ENCODE measurements around the gene UBTD2.
A peak's percentile ranks its signal among the peaks of the same experiment; 100 is the strongest.
"Not testable (repeated sequence)": the region's sequence is repeated elsewhere in the genome, so short reads cannot be mapped to it uniquely, and the experiment has no call there.

Gene UBTD2

DNA sequence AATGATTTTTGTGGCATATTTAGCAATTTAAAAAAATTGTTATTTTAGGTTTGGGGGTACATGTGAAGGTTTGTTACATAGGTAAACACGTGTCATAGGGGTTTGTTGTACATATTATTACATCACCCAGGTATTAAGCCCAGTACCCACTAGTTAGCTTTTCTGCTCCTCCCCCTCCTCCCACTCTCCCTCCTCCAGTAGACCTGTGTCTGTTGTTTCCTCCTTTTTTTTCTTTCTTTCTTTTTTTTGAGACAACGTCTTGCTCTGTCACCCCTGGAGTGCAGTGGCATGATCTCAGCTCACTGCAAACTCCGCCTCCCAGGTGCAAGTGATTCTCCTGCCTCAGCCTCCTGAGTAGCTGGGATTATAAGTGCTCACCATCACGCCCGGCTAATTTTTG, 8.3 kb upstream of the UBTD2 start:
- not testable (repeated sequence) for DNase-seq

DNA sequence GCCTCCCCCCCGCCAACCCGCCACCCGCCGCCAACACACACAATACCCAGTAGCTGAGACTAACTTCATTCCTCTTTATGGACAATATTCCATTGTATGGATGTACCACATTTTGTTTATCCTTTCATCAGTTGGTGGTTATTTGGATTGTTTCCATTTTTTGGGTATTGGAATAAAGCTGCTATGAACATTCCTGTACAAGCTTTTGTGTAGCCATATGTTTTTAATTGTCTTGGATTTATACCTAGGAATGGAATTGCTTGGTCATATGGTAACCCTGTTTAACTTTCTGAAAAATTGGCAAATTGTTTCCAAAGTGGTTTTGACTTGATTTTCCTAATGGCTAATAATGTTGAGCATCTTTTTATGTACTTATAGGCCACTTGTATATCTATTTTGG, 4.9 kb upstream of the UBTD2 start:
- DNase-seq = peak; percentile 40

DNA sequence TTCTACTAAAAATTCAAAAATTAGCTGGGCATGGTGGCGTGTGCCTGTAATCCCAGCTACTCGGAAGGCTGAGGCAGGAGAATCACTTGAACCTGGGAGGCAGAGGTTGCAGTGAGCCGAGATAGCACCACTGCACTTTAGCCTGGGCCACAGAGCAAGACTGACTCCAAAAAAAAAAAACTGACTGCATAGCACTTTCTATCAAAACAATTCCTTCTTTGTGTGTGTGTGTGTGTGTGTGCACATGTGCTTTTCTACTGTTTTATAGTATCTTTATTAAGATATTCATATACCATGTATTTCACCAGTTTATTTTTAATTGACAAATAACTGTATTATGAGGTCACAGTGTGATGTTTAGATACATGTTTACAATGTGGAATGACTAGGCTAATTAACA, 3.6 kb upstream of the UBTD2 start:
- DNase-seq = not testable (repeated sequence)

DNA sequence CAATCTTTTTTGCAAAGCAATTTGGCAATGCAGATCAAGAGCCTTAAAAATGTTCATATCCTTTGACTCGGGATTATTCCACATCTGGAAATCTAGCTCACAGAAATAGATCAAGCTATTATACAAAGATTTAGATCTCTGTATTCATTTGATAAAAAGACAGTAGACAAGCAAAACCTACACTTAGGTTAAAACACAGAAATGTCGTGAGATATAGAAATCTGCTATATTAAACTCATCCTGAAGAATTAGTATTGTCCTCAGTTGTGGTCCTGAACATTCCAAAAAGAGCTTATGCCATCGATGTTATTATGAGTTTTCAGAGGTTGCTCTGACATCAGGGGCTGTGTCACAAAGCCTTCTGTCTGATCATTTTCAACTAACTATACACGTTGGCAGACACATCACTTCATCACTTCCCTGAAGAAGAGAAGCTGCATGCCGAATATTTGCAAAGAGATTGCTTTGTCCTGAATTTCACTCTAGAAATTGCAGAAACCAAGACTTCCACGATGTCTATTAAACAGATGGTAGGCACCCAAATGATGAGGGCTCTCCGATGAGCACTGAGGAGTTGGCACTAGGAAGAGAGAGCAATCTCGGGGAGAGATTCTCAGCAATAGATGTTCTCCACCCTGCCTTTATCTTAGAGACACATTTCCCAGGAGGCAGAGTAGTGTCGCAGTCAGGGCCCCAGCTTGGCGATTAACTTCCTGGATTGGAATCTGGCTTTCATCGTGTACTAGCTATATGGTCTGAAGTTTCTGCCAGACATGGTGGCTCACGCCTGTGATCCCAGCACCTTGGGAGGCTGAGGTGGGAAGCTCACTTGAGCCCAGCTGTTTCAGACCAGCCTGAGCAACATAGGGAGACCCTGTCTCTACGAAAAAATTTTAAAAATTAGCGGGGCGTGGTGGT, 1.9 kb upstream of the UBTD2 start:
- DNase-seq = peak; percentile 38

DNA sequence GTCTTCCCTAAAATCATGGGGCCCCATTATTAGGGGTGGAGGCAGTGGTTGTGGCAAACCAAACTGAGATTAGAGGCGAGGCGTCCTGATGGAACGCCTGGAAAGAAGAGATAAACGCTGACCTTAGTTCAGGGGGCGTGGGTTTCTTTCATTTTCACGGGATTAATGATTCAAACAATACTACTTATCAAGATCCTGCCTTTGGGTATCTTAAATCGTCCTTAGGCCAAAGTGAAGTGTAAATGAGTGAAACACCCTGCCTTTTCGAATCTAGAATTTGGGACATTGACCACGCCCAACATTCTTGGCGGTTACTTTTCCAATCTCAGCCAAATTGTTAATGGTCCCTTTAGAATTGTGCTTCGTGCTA, 1.0 kb upstream of the UBTD2 start:
- DNase-seq = peak; percentile 62

DNA sequence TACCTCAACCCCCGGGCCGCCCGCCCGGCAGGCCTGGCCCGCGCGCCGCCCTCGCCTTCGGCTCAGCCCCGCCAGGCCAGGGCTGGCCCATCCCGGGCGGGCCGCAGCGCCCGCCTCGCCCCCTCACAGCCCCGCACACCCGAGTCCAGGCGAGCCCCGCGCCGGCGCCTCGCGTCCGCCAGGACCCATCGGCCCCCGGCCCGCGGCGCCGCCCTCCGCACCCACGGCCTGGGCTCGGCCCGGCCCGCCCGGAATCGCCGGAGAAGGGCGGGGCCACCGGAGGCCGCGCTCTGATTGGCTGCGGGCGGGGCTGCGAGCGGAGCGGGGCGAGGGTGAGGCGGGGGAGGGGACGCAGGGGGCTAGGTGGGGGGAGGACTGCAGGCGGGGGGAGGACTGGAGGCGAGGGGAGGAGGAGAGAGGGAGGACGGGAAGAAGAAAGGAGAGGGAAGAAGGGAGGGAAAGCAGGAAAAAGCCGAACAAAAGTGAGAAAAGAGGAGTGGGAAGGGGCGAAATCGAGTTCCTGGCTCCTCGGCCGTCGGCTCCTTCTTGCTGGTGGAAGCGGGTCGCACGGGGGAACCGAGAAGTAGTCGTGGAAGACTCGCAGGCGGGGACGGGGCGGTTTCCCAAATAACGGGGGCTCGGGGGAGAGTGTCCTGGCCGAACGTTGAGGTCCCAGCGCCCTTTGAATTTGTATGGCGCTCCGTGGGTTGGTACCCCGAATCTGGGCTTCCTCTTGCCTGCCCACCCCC, 472 bp upstream of the UBTD2 start:
- DNase-seq = peak; percentile 90

DNA sequence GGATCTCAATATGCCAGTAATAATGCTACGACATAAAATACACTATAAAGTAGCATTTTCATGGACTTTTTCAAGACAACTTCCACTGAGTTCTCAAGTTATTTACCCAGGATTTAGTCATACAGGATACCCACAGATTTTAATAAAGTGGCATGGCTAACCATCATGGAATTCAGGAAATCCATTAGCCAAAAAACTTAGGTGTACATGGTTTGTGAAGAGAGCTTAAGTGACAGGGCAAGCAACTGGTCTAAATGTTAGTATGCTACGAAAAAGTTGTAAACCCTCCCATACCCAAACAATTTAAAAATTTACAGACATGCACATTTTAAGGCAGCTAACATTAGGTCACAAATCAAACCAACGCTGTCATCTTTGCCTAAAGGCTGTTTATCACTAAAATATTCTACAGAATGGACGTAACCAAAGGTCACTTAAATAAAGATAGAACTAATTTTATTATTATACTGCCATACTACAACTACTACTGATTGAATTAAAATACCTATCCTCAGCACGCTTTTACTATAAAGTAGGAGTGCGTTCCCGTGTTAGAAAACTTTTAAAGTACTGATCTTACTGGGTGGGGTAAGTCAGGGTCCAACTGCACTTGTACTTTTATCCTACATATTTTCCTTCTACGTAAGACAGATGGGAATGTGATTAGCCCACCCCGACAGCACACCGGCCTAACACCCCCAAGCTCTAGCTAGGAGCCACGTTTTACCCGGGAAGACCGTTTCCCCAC, 1.1 kb downstream of the UBTD2 start:
- peak; percentile 54 for DNase-seq

DNA sequence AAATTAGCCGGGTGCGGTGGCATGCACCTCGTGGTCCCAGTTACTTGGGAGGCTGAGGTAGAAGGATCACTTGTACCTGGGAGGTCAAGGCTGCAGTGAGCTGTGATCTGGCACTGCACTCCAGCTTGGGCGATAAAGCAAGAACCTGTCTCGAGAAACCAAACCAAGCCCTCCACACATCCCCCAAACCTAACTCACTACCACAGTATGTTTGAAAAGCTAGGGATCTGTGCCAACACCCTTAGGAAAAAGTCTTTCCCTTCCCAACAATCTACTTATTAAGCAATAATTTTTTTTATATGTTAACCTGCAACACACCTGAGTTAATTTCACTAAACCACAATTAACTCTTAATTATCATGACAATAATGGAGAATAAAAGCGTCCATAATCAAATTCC, 2.2 kb downstream of the UBTD2 start:
- DNase-seq = no peak

DNA sequence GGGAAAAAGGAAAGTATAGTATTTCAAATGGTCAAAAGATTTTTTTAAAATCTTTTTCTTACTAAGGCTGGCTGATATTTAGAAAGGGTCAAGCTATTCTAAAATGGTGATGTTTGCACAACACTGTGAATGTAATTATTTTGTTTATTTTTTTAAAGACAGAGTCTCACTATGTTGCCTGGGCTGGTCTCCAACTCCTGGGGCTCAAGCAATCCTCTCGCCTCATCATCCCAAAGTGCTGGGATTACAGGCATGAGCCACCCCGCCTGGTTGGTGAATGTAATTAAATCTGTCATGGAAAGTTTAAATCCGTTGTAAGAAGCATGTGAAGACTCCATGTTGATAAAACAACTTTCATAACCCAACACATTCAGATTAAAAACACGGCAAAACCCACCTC, 2.6 kb downstream of the UBTD2 start:
- DNase-seq = peak; percentile 63

DNA sequence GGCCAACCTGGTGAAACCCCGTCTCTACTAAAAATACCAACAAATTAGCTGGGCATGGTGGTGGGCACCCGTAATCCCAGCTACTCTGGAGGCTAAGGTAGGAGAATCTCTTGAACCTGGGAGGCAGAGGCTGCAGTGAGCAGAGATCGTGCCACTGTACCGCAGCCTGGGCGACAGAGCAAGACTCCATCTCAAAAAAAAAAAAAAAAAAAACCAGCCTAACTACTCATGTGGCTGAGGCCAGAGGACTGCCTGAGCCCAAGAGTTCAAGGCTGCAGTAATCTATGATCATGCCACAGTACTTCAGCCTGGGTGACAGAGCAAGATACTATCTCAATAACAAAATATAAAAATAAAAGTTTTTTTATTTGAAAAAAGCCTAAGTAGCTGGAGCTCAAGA, 3.2 kb downstream of the UBTD2 start:
- DNase-seq = no peak

DNA sequence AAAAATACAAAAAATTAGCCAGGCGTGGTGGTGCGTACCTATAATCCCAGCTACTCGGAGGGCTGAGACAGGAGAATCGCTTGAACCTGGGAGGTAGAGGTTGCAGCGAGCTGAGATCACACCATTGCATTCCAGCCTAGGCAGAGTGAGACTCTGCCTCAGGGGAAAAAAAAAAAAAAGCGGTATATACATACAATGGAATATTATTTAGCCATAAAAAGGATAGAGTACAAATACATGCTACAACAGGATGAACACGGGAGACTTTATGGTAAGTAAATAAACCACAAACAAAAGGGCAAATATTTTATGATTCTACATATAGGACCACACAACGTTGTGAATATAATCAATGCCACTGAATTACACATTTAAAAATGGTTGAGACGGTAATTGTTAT, 5.2 kb downstream of the UBTD2 start:
- DNase-seq = no peak

DNA sequence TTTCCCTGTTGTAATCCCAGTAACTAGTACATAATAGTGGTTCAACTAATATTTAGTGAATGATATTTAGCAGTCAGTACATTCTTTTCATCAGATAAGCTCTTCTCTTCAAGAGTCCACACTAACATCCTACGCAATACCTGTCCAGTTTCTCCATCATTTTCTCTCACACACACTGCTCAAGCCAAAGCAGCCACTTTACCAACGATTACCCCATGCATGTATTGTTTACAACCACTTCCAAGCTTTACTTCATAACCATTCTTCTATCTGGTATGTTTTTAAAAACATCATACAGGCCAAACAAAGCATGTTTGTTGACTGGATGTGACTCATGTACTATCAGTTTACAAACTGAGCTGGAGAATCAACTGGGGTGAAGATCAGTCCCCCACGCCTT, 7.3 kb downstream of the UBTD2 start:
- no peak for DNase-seq

DNA sequence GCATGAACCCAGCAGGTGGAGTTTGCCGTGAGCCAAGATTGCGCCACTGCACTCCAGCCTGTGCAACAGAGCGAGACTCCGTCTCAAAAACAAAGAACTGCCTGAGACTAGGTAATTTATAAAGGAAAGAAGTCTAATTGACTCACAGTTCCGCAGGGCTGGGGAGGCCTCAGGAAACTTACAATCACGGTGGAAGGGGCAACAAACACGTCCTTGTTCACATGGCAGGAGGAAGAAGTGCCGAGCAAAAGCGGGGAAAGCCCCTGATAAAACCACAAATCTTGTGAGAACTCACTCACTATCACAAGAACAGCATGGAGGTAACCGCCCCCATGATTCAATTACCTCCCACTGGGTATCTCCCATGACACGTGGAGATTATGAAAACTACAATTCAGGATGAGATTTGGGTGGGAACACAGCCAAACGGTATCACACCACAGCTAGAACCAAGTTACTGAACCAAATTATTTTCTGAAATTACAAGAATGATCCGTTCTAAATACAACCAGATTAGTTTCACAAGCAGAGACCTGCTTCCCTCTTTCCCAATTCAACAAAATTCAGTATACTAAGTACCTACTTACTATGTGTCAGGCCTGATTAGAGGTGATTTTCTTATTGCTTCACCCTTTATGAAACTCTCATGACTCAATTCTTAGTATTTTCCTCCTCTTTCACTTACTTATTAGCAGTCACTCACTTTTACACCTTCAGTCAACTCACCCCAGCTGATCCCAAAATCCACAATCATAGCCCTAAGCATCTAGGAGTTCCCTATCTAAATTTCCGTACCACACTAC, 8.4 kb downstream of the UBTD2 start:
- no peak for DNase-seq

DNA sequence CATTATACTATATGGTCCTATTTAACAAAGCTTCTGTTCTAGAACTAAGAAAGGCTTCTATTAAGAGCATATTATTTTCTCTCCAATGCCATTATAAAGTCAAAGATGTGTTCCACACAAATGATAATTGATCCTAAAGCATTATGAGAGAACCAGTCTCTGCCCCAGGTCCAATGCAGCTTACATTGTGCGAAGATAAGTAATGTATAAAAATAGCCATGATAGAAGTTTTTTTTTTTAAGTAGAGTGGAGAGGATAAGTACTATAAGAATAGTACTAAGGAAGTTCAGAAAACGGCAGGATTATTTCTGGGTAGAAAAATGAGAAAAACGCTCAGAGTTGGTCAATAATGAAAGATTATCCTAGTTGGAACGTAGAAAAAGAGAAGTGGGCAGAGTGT, 15.6 kb downstream of the UBTD2 start:
- DNase-seq = no peak

DNA sequence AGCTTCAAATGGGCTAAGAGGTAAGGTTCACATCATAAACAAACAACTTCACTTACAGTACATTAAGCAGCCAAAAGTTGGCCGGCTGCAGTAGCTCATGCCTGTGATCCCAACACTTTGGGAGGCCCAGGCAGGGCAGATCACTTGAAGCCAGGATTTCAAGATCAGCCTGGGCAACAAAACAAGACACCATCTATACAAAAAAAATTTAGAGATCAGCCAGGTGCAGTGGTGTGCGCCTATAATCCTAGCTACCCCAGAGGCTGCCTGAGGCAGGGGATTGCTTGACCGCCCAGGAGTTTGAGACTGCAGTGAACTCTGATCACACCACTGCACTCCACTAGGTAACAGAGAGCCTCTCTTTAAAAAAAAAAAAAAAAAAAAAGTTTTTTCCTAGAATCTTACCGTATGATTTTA, 16.9 kb downstream of the UBTD2 start:
- no peak for DNase-seq

DNA sequence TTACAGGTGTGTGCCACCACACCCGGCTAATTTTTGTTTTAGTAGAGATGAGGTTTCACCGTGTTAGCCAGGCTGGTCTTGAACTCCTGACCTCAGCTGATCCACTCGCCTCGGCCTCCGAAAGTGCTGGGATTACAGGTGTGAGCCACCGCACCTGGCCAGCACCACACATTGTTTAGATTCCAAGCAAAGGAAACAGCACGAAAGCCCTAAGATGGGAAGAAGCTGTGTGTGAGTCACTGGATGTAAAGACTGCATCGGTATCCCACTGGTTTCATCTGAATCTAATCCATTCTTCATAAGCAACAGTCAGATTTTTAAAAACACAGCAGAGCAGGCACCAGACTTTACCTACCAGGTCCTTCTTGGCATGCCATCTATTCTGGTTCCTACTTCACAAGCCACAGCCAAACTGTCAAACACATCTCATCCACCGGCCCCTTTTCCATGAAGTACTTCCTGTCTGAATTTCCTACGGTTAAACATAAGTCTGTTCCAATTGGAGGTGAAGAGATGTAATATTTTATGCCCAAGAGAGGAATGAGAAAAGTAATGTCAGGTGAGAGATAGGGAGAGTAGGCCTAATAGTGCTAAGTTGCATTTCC, 17.4 kb downstream of the UBTD2 start:
- no peak for DNase-seq

DNA sequence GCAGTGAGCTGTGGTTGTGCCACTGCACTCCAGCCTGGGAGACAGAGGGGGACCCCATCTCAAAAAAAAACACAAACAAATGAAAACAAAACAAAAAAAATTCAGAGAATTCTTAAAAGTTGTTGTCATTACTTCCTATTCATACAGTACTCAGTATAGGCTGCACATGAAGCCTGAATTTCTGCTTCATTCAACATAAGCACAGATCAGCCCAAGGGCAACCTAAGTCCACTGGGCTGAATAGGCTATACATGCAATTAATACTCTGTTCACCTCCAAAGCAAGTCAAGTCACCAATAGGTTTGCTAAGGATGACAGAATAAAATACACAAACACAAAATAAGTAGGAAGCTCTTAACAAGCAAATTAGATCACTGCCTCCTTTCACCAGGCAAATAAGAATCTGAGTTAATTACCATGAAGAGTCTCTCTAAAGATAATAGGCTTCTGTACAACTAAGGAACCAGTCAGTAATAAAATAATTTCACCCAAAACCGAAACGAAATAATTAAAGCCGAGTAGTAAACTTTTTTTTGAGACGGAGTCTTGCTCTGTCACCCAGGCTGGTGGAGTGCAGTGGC, 18.7 kb downstream of the UBTD2 start:
- DNase-seq = no peak

DNA sequence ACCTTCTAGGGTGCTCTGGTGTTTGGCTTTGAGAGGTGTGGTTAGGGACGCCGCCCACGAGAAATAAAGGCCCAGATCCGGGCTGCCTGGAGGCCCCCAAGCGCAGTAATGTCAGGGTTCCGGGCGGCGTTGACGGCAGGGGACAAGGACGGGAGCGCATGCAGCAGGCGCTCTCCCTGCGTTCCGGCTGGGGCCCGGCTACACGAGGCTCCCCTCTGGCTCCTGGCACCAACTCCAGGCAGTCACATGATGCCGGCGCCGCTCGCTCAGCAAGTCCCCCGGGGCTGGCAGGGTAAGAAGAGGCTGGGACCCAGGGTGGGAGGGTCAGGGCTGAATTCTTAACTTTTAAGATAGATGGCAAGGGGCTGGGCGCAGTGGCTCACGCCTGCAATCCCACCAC, 28.1 kb downstream of the UBTD2 start:
- DNase-seq = no peak

DNA sequence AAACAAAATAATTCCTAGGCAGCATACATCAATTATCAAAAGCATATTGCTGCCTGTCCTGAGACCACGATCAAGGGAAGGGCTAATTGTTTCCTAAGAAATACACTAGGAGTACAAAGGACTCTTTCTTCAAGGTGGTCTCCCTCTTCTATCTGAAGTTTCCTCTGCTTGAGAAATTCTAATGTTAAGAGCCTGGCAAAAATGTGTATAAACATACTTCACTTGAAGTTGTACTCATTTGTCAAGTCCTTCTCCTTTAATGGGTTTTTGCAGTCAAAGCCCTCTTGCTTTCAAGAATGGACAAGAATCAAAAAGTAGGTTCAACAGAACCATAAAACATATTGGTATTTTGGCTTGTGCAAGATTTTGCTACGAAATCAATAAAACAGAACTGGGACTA, 31.1 kb downstream of the UBTD2 start:
- no peak for DNase-seq

DNA sequence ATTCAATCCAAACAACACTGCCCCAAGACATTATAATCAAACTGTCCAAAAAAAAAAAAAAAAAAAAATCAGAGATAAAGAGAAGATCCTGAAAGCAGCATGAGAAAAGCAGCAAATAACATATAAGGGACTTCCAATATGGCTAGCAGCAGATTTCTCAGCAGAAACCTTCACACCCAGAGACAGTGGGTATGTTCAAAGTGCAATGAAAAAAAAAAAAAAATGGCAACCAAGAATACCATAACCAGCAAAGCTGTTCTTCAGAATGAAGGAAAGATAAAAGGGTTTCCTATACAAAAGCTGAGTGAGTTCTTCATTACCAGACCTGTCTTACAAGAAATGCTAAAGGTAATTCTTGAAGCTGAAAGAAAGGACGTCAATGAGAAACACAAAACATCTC, 32.1 kb downstream of the UBTD2 start:
- DNase-seq = no peak

DNA sequence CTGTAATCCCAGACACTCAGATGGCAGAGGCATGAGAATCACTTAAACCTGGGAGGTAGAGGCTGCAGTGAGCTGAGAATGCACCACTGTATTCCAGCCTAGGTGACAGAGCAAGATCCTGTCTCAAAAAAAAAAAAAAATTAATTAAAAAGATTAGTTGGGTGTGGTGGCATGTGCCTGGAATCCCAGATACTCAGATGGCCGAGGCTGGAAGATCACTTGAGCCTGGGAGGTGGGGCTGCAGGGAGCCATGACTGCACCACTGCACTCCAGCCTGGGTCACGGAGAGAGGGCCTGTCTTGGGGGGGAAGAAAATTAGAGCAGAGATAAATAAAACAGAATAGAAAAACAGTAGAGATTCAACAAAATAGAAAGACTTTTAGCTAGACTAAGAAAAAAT, 34.9 kb downstream of the UBTD2 start:
- no peak for DNase-seq

DNA sequence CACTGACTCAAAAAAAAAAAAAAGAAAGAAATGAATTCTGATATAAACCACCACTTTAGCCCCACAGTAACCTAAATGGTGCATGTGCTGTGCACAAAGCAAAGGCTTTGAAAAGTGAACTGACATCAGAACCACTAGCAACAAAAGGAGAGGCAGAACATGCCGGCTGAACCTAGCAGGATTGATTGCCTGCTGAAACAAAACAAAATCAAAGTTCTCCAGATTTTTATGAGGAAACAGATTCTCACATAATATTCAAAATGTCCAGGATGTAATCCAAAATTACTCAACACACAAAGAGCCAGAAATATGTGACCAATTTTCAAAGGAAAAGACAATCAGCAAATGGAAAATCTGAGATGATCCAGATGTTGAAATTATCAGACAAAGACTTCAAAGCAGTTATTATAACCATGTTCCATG, 37.9 kb downstream of the UBTD2 start:
- DNase-seq = peak; percentile 19

All from fibroblast of skin of right biceps (primary cell).